ENCODE results near the gene LCN10. TPM values are rescaled to one million over a fixed set of nuclear protein-coding genes. Genes with fewer than 3 reads are reported as not detected.

Gene LCN10
- total RNA-seq, 3 donors from 2014 or later (not counting 1 experiment from before 2014, with no cell fraction given): not detected

DNA sequence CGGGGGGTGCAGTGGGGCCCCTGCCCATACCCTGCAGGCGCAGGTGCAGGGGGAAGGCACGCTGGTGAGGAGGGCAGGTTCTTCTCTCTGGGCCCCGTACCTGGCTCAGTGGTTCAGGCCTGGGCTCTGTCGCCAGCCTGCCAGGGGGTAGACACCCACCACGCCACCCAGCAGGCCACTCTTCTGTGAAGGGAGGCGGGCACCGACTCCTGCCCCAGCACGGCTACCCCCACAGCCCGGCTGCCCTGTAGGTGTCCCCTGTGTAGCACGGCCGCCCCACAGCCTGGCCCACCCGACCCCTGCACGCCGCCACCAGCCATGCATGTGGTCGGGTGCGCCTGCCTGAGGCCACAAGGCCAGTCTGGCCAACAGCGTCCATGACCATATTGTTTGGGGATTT, 3.9 kb upstream of the LCN10 start:
- DNase-seq (no peak), ATAC-seq (no peak)
- Mint-ChIP-seq H3K9me3 (no peaks in the 10 kb centered on the region), H3K27me3 (ENCODE audit: low read depth in 2 of 2) (peaks cover 4 to 10% of the 10 kb centered on the region in 2 donors), H3K4me1 (no peaks in the 10 kb centered on the region), H3K27ac (no peak overlapping the region), H3K36me3 (no peaks in the 10 kb centered on the region), H3K4me3 (no peak overlapping the region)
- Histone ChIP-seq H3K9me3 (ENCODE audit: control insufficient read depth, insufficient read depth, low read length) (peaks cover 3% of the 10 kb centered on the region), H3K4me1 (ENCODE audit: control insufficient read depth, insufficient read depth, low read length) (peaks cover 29% of the 10 kb centered on the region), H3K27me3 (ENCODE audit: control insufficient read depth, insufficient read depth, low read length) (peaks cover 6% of the 10 kb centered on the region), H3K36me3 (ENCODE audit: control insufficient read depth, insufficient read depth, low read length) (no peaks in the 10 kb centered on the region), H3K27ac (ENCODE audit: low read length) (no peak overlapping the region), H3K4me3 (ENCODE audit: low read length) (no peak overlapping the region)
- WGBS (ENCODE audit: insufficient coverage): 89% methylated on average over 18 of the region's 18 CpGs
- no peak for TF ChIP-seq CTCF (IDR thresholded peaks at IDR 0.05)
- intact Hi-C loops (cut with micrococcal nuclease): no loop called here

GRCh38 chr9:136746155-136746490, 3.4 kb upstream of the LCN10 start:
- 74% methylated on average over 17 of the region's 22 CpGs for WGBS (ENCODE audit: insufficient coverage)
- H3K27ac ChIP-seq (ENCODE audit: low read length): no peak overlapping the region
- H3K27me3 ChIP-seq (ENCODE audit: control insufficient read depth, insufficient read depth, low read length): peaks cover 8% of the 10 kb centered on the region
- no peaks in the 10 kb centered on the region for H3K9me3 ChIP-seq (ENCODE audit: control insufficient read depth, insufficient read depth, low read length)
- Mint-ChIP-seq H3K4me1 (no peaks in the 10 kb centered on the region), H3K27me3 (ENCODE audit: low read depth in 2 of 2) (peaks cover 0 to 14% of the 10 kb centered on the region in 2 donors), H3K36me3 (no peaks in the 10 kb centered on the region), H3K4me3 (no peak overlapping the region), H3K27ac (no peak overlapping the region), H3K9me3 (no peaks in the 10 kb centered on the region)
- no peak overlapping the region for H3K4me3 ChIP-seq (ENCODE audit: low read length)
- no peak for DNase-seq
- no peaks in the 10 kb centered on the region for H3K36me3 ChIP-seq (ENCODE audit: control insufficient read depth, insufficient read depth, low read length)
- TF ChIP-seq CTCF (IDR thresholded peaks at IDR 0.05): no peak
- peaks cover 34% of the 10 kb centered on the region for H3K4me1 ChIP-seq (ENCODE audit: control insufficient read depth, insufficient read depth, low read length)
- ATAC-seq: no peak
- intact Hi-C loops (cut with micrococcal nuclease): no loop called here

DNA sequence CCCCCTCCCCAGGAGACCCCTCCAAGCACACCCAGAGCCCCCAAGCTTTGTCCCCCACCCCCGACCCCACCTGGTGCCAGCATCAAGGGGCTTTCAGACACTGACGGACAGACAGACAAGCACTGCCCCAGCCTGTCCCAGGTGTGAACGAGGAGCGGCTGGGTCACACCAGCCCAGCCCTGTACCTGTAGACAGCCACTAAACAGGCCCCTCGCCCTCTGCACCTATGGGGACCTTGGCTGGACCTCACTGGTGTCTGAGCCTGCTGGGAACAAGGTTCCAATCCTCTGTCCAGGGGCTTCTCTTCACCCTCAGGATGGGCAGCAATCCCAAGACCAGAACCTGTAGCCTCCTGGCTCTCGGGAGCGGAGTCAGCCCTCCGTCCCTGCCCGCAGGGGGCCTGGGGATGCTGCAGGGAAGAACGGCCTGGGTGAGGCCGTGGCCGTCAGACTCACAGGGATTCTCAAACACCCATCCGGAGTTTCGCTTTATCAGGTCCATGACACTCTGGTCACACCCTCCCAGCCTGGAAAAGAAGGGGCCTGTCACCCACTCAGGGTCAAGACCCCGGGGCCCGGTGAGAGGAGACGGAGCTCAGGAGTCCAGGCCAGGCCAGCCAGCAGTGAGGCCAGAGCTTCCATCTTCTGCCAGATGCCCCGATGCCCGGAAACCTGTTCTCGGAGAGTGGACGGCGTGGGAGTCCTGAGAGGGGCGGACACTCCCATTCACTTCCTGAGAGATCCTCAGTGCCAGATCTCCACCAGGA, 2.8 kb upstream of the LCN10 start:
- Mint-ChIP-seq H3K4me1 (no peaks in the 10 kb centered on the region), H3K27ac (no peak overlapping the region), H3K36me3 (no peaks in the 10 kb centered on the region), H3K27me3 (ENCODE audit: low read depth in 2 of 2) (peaks cover 0 to 14% of the 10 kb centered on the region in 2 donors), H3K4me3 (no peak overlapping the region), H3K9me3 (no peaks in the 10 kb centered on the region)
- ATAC-seq: no peak
- Histone ChIP-seq H3K36me3 (ENCODE audit: control insufficient read depth, insufficient read depth, low read length) (no peaks in the 10 kb centered on the region), H3K4me1 (ENCODE audit: control insufficient read depth, insufficient read depth, low read length) (peaks cover 38% of the 10 kb centered on the region), H3K4me3 (ENCODE audit: low read length) (no peak overlapping the region), H3K9me3 (ENCODE audit: control insufficient read depth, insufficient read depth, low read length) (no peaks in the 10 kb centered on the region), H3K27ac (ENCODE audit: low read length) (no peak overlapping the region), H3K27me3 (ENCODE audit: control insufficient read depth, insufficient read depth, low read length) (peaks cover 11% of the 10 kb centered on the region)
- intact Hi-C loops (cut with micrococcal nuclease): no loop called here
- DNase-seq: no peak
- 95% methylated on average over 23 of the region's 23 CpGs for WGBS (ENCODE audit: insufficient coverage)
- no peak for TF ChIP-seq CTCF (IDR thresholded peaks at IDR 0.05)

DNA sequence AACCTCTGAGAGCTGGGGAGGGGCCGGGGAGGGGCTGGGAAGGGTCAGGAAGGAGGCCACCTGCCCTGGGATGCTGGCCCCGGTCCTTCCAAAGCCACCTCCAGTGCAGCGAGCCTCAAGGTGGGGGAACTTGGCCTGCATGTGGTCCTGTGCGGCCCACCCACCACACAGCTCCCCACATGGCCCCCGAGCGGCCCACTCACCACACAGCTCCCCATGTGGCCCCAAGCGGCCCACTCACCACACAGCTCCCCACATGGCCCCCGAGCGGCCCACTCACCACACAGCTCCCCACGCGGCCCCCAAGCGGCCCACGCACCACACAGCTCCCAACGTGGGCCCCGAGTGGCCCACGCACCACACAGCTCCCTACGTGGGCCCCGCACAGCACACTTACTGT, 2.0 kb upstream of the LCN10 start:
- no peak overlapping the region for H3K4me3 Mint-ChIP-seq
- Histone ChIP-seq H3K36me3 (ENCODE audit: control insufficient read depth, insufficient read depth, low read length) (no peaks in the 10 kb centered on the region), H3K4me3 (ENCODE audit: low read length) (no peak overlapping the region), H3K27ac (ENCODE audit: low read length) (no peak overlapping the region), H3K4me1 (ENCODE audit: control insufficient read depth, insufficient read depth, low read length) (peaks cover 37% of the 10 kb centered on the region), H3K27me3 (ENCODE audit: control insufficient read depth, insufficient read depth, low read length) (peaks cover 11% of the 10 kb centered on the region), H3K9me3 (ENCODE audit: control insufficient read depth, insufficient read depth, low read length) (no peaks in the 10 kb centered on the region)
- H3K27me3 Mint-ChIP-seq (ENCODE audit: low read depth in 2 of 2): peaks cover 0 to 10% of the 10 kb centered on the region in 2 donors
- H3K4me1 Mint-ChIP-seq: no peaks in the 10 kb centered on the region
- WGBS (ENCODE audit: insufficient coverage): 66% methylated on average over 18 of the region's 18 CpGs
- intact Hi-C loops (cut with micrococcal nuclease): no loop called here
- no peak for TF ChIP-seq CTCF (IDR thresholded peaks at IDR 0.05)
- H3K27ac Mint-ChIP-seq: no peak overlapping the region
- no peak for DNase-seq
- H3K36me3 Mint-ChIP-seq: no peaks in the 10 kb centered on the region
- H3K9me3 Mint-ChIP-seq: no peaks in the 10 kb centered on the region
- ATAC-seq: no peak

All from natural killer cell (primary cell).